Vagina (tissue), 2 donors: ENCODE results near the gene SBK2. TPM values are rescaled to one million over a fixed set of nuclear protein-coding genes. Genes with fewer than 3 reads are reported as not detected.
"Not testable (repeated sequence)": the region's sequence is repeated elsewhere in the genome, so short reads cannot be mapped to it uniquely, and the experiment has no call there.

Experiments used
- DNase-seq, 2 donors: peaks; one replicate each; pipeline ENCODE4 v3.0.0-alpha.2; 2017; ENCODE audit errors: extremely low spot score in 2 of 2
- H3K27ac ChIP-seq: fragments of 200-600 bp; sonication (generic); one replicate; pipeline ENCODE4 v1.5.1; 2019
- H3K27me3 ChIP-seq: fragments of 200-600 bp; sonication (generic); one replicate; pipeline ENCODE4 v1.5.1; 2019
- H3K36me3 ChIP-seq, 2 donors: fragments of 200-600 bp; sonication (generic); one replicate each; pipeline ENCODE4 v1.5.1; 2017 to 2019
- H3K4me1 ChIP-seq: fragments of 200-600 bp; sonication (generic); one replicate; pipeline ENCODE4 v1.5.1; 2019
- H3K4me3 ChIP-seq, 2 donors: fragments of 200-600 bp; sonication (generic); 1 replicate in 1 of 2; 2 replicates in 1 of 2; pipeline ENCODE4 v1.5.1; 2016 to 2019
- H3K9me3 ChIP-seq: fragments of 200-600 bp; sonication (generic); one replicate; pipeline ENCODE4 v1.5.1; 2019
- POLR2A ChIP-seq, 2 donors: fragments of 450-650 bp; IDR thresholded peaks; one replicate each; pipeline ENCODE4 v1.6.1; 2017; ENCODE audit warnings: antibody characterized with exemption in 2 of 2, mild to moderate bottlenecking in 2 of 2, moderate library complexity in 2 of 2
- POLR2AphosphoS5 ChIP-seq, 2 donors: sonication (generic); formaldehyde crosslinking; IDR thresholded peaks; one replicate each; pipeline ENCODE4 v1.9.0; 2017; ENCODE audit warnings: antibody characterized with exemption in 2 of 2, mild to moderate bottlenecking in 2 of 2, low read depth in 1 of 2; ENCODE audit not compliant: insufficient read depth in 1 of 2
- intact Hi-C: fragments of 100-400 bp; cut with DNase I; formaldehyde crosslinking; loops from one replicate; pipeline ENCODE4 v1.15.1; 2023
- total RNA-seq: library from RNA; depleted of rRNA; stranded (reverse); fragments of >200 nt; gene quantifications from one replicate; pipeline ENCODE4 v1.2.3, GENCODE V29; 2016
- TF ChIP-seq, protein P1 (sequence below), 3 experiments: fragments of 450-650 bp in 2 of 3; fragments of 200-600 bp in 1 of 3; sonication (generic) in 1 of 3; IDR thresholded peaks; one replicate each; pipeline ENCODE4 v1.5.1; 2017 to 2019; ENCODE audit warnings: antibody characterized with exemption in 3 of 3, mild to moderate bottlenecking in 2 of 3, moderate library complexity in 2 of 3

Gene SBK2, protein sequence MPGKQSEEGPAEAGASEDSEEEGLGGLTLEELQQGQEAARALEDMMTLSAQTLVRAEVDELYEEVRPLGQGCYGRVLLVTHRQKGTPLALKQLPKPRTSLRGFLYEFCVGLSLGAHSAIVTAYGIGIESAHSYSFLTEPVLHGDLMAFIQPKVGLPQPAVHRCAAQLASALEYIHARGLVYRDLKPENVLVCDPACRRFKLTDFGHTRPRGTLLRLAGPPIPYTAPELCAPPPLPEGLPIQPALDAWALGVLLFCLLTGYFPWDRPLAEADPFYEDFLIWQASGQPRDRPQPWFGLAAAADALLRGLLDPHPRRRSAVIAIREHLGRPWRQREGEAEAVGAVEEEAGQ
- total RNA-seq = not detected

DNA sequence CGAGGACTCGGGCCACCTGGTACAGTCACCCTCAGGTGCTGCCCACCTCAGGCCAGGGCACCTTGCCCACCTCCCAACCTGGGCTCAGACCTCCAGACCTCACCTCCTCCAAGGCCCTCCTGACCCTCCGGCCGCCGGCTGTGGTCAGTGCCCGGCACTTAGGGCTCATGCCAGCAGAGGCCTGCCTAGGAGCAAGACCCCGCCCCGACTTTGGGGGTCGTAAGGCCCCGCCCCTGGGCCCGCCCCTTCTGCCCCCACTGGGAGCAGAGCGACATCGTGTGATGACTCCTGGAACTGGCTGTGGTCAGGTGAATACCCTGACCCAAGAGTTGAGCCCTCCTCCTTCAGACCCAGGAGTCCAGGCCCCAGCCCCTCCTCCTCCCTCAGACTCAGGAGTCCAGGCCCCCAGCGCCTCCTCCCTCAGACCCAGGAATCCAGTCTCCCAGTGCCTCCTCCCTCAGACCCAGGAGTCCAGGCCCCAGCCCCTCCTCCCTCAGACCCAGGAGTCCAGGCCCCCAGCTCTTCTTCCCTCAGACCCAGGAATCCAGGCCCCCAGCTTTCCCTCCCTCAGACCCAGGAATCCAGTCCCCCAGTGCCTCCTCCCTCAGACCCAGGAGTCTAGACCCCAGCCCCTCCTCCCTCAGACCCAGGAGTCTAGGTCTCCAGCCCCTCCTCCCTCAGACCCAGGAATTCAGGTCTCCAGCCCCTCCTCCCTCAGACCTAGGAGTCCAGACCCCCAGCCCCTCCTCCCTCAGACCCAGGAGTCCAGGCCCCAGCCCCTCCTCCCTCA is at the start of gene SBK2:
SBK2 (minus strand) TSS at position 183 of the 790 bp plus-strand sequence. CDS start 839 bp downstream, outside the sequence.
- Histone ChIP-seq H3K27me3 (no peaks in the 10 kb centered on the region), H3K4me3 (no peak within 1 kb of the TSS), H3K36me3 (no peaks in the 10 kb centered on the region), H3K4me1 (no peaks in the 10 kb centered on the region), H3K27ac (no peak within 1 kb of the TSS), H3K9me3 (no peaks in the 10 kb centered on the region)
- no peak for TF ChIP-seq POLR2AphosphoS5 (IDR thresholded peaks at IDR 0.05; ENCODE audit: insufficient read depth in 1 of 2, low read depth in 1 of 2)
- TF ChIP-seq POLR2A (IDR thresholded peaks at IDR 0.05) = no peak
- TF ChIP-seq, protein P1, sequence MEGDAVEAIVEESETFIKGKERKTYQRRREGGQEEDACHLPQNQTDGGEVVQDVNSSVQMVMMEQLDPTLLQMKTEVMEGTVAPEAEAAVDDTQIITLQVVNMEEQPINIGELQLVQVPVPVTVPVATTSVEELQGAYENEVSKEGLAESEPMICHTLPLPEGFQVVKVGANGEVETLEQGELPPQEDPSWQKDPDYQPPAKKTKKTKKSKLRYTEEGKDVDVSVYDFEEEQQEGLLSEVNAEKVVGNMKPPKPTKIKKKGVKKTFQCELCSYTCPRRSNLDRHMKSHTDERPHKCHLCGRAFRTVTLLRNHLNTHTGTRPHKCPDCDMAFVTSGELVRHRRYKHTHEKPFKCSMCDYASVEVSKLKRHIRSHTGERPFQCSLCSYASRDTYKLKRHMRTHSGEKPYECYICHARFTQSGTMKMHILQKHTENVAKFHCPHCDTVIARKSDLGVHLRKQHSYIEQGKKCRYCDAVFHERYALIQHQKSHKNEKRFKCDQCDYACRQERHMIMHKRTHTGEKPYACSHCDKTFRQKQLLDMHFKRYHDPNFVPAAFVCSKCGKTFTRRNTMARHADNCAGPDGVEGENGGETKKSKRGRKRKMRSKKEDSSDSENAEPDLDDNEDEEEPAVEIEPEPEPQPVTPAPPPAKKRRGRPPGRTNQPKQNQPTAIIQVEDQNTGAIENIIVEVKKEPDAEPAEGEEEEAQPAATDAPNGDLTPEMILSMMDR (IDR thresholded peaks at IDR 0.05) = no peak
- DNase-seq = no peak
- intact Hi-C loops = no loop called here

DNA sequence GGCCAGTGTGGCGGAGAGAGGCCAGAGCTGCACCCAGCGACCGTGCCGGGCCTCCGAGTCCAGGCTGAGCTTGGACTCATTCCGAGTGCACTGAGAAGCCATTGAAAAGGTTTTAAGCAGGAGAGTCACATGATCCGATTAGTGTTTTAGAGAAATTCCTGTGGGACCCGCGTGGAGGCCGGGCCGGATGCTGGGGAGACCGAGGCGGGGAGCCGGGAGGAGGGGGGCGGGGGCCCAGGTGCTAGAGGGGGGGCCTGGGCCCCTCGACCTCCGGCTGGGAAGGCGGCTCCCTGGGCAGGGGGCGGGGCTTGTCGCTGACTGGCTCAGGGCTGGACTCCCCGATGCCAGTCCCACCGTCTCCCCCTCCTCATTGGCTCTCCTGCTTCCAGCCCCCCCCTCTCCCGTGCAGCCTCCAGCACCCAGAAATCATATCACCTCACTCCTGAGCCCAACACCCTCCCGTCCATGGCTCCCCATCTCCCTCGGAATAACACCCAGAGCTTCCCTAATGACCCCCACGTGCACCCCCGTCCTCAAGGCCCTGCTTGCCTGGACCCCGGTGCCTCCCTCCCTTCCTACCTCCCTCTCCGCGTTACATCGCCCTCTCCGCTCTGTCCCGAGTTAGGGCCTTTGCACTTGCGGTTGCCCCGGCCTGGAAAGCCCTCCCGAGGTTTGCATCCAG is 48.9 kb upstream of the SBK2 start:
- no peak for DNase-seq
- no peaks in the 10 kb centered on the region for H3K36me3 ChIP-seq
- TF ChIP-seq POLR2A (IDR thresholded peaks at IDR 0.05) (no peak), POLR2AphosphoS5 (IDR thresholded peaks at IDR 0.05; ENCODE audit: insufficient read depth in 1 of 2, low read depth in 1 of 2) (no peak)
- TF ChIP-seq, protein P1 (IDR thresholded peaks at IDR 0.05) = no peak
- no peaks in the 10 kb centered on the region for H3K9me3 ChIP-seq
- intact Hi-C loops = no loop called here
- H3K4me1 ChIP-seq = peaks cover 38% of the 10 kb centered on the region
- H3K27me3 ChIP-seq = no peaks in the 10 kb centered on the region
- H3K4me3 ChIP-seq = peak overlapping the region; percentile 30 to 32
- H3K27ac ChIP-seq = peak overlapping the region; percentile 12

DNA sequence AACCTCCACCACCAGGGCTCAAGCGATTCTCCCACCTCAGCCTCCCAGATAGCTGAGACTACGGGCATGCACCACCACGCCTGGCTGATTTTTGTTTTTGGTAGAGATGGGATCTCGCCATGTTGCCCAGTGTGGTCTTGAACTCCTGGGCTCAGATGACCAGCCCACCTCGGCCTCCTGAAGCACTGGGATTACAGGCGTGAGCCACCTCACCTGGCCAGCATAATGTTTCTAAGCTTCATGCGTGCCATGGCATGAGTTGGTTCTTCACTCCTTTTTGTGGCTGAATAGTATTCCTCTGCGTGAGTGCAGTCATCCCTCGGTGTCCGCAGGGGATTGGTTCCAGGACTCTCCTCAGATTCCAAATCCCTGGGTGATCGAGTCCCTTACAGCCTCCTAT is 47.9 kb upstream of the SBK2 start:
- no peaks in the 10 kb centered on the region for H3K9me3 ChIP-seq
- H3K36me3 ChIP-seq = no peaks in the 10 kb centered on the region
- TF ChIP-seq, protein P1 (IDR thresholded peaks at IDR 0.05) = no peak
- TF ChIP-seq POLR2A (IDR thresholded peaks at IDR 0.05) = no peak
- TF ChIP-seq POLR2AphosphoS5 (IDR thresholded peaks at IDR 0.05; ENCODE audit: insufficient read depth in 1 of 2, low read depth in 1 of 2) = no peak
- intact Hi-C loops = no loop called here
- no peak overlapping the region for H3K4me3 ChIP-seq
- no peaks in the 10 kb centered on the region for H3K27me3 ChIP-seq
- H3K27ac ChIP-seq = no peak overlapping the region
- no peak for DNase-seq
- H3K4me1 ChIP-seq = peaks cover 47% of the 10 kb centered on the region

DNA sequence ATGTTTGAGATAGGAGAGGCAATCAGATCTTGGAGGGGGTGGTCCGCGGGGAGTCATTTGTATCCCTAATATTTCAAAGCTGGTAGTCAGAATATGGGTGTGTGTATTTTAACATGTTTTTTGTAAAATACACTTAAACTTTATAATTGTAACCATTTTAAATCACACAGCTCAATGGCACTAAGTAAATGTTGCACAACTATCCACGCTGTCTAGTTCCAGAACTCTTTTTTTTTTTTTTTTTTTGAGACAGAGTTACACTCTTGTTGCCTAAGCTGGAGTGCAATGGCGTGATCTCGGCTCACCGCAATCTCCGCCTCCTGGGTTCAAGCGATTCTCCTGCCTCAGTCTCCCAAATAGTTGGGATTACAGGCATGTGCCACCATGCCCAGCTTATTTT is 47.0 kb upstream of the SBK2 start:
- H3K9me3 ChIP-seq, H3K4me3 ChIP-seq, DNase-seq, H3K27ac ChIP-seq, H3K36me3 ChIP-seq, intact Hi-C loops, H3K27me3 ChIP-seq: not testable (repeated sequence)
- H3K4me1 ChIP-seq = peaks cover 49% of the 10 kb centered on the region

DNA sequence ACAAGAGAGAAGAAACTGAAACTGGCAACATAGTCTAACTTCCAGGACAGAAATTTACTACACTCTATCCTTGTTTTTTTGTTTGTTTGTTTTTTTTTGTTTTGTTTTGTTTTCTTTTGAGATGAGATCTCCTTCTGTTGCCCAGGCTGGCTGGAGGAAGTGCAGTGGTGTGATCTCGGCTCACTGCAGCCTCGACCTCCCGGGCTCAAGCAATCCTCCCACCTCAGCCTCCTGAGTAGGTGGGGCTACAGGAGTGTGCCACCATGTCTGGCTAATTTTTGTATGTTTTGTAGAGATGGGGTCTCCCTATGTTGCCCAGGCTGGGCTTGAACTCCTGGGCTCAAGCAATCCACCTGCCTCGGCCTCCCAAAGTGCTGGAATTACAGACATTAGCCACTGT is 45.4 kb upstream of the SBK2 start:
- intact Hi-C loops, H3K36me3 ChIP-seq, H3K4me3 ChIP-seq, DNase-seq, H3K27me3 ChIP-seq, H3K27ac ChIP-seq, H3K9me3 ChIP-seq: not testable (repeated sequence)
- peaks cover 43% of the 10 kb centered on the region for H3K4me1 ChIP-seq
